K562 (cell line): ENCODE results near the gene GFOD2. TPM values are rescaled to one million over a fixed set of nuclear protein-coding genes. Genes with fewer than 3 reads are reported as not detected.
A peak's percentile ranks its signal among the peaks of the same experiment; 100 is the strongest.

Experiments
- ARID3B ChIP-seq: fragments of 250-450 bp; sonication (Bioruptor Pico); IDR thresholded peaks from 2 replicates; pipeline ENCODE4 v1.4.0; 2020; ENCODE audit warnings: borderline replicate concordance
- CBFB ChIP-seq: sonication (generic); formaldehyde crosslinking; IDR thresholded peaks from 2 replicates; pipeline ENCODE4 v1.4.0; 2020; ENCODE audit warnings: mild to moderate bottlenecking, missing genetic modification reagents
- ETS2 ChIP-seq: IDR thresholded peaks from 2 replicates; pipeline ENCODE4 v1.6.1; 2016; ENCODE audit warnings: borderline replicate concordance, missing genetic modification characterization, mild to moderate bottlenecking, moderate library complexity, missing compliant biosample characterization; ENCODE audit not compliant: poor library complexity, severe bottlenecking
- FOXA3 ChIP-seq, 2 experiments: fragments of 450-650 bp in 1 of 2; sonication (generic) in 1 of 2; formaldehyde crosslinking; IDR thresholded peaks in 1 of 2; conservative IDR thresholded peaks in 1 of 2; 2 replicates each; pipeline versions ENCODE4 v1.4.0 to v1.8.0; 2020 to 2022; ENCODE audit warnings: mild to moderate bottlenecking in 2 of 2, missing genetic modification reagents in 1 of 2
- FOXJ2 ChIP-seq: fragments of 200-800 bp; sonication (Bioruptor generic); IDR thresholded peaks from 2 replicates; pipeline ENCODE4 v1.6.1; 2016; ENCODE audit warnings: missing genetic modification characterization, missing compliant biosample characterization
- GTF2E2 ChIP-seq: fragments of 200-800 bp; sonication (Bioruptor generic); IDR thresholded peaks from 2 replicates; pipeline ENCODE4 v1.6.1; 2016; ENCODE audit warnings: missing genetic modification characterization, missing compliant biosample characterization
- HOMEZ ChIP-seq: fragments of 250-450 bp; sonication (Bioruptor Pico); IDR thresholded peaks from 2 replicates; pipeline ENCODE4 v1.4.0; 2020; ENCODE audit warnings: mild to moderate bottlenecking, moderate library complexity
- JUND ChIP-seq, 2 experiments: IDR thresholded peaks; 2 replicates in 1 of 2; 3 replicates in 1 of 2; pipeline ENCODE4 v1.6.1; 2011; ENCODE audit warnings: borderline replicate concordance in 2 of 2, low read depth in 2 of 2, low read length in 2 of 2, improper control_type of control experiment in 1 of 2, missing biosample characterization in 1 of 2, missing genetic modification characterization in 1 of 2, missing genetic modification reagents in 1 of 2
- KDM4B ChIP-seq, 2 experiments: fragments of 450-650 bp in 1 of 2; sonication (generic) in 1 of 2; IDR thresholded peaks; 2 replicates each; pipeline ENCODE4 v1.6.1; 2016 to 2017; ENCODE audit warnings: borderline replicate concordance in 2 of 2, antibody characterized with exemption in 1 of 2, low read depth in 1 of 2, mild to moderate bottlenecking in 1 of 2
- NFATC3 ChIP-seq: fragments of 450-650 bp; IDR thresholded peaks from 2 replicates; pipeline ENCODE4 v1.6.1; 2017; ENCODE audit warnings: mild to moderate bottlenecking
- NR0B1 ChIP-seq: fragments of 450-650 bp; IDR thresholded peaks from one replicate; pipeline ENCODE4 v1.6.1; 2018; ENCODE audit warnings: mild to moderate bottlenecking, moderate library complexity; ENCODE audit not compliant: partially characterized antibody
- PHB2 ChIP-seq: fragments of 450-650 bp; IDR thresholded peaks from 2 replicates; pipeline ENCODE4 v1.6.1; 2017; ENCODE audit warnings: low read depth
- RB1 ChIP-seq: fragments of 450-650 bp; IDR thresholded peaks from 2 replicates; pipeline ENCODE4 v1.6.1; 2017; ENCODE audit warnings: low read depth, mild to moderate bottlenecking
- SMAD4 ChIP-seq: fragments of 250-450 bp; sonication (Bioruptor Pico); conservative IDR thresholded peaks from 2 replicates; pipeline ENCODE4 v1.8.0; 2021; ENCODE audit warnings: inconsistent platforms, mild to moderate bottlenecking, moderate library complexity
- TRIM24 ChIP-seq, 2 experiments: fragments of 450-650 bp; IDR thresholded peaks; 2 replicates each; pipeline ENCODE4 v1.6.1; 2016
- ZC3H4 ChIP-seq: sonication (generic); formaldehyde crosslinking; IDR thresholded peaks from 2 replicates; pipeline ENCODE4 v1.9.0; 2021; ENCODE audit warnings: missing genetic modification reagents, borderline replicate concordance
- ZNF263 ChIP-seq: sonication (generic); formaldehyde crosslinking; IDR thresholded peaks from 2 replicates; pipeline ENCODE4 v1.8.0; 2022; ENCODE audit warnings: mild to moderate bottlenecking, missing genetic modification reagents, borderline replicate concordance
- ZNF561 ChIP-seq: fragments of 450-650 bp; formaldehyde crosslinking; conservative IDR thresholded peaks from 2 replicates; pipeline ENCODE4 v1.4.0; 2020; ENCODE audit warnings: mild to moderate bottlenecking, moderate library complexity
- ZNF77 ChIP-seq: fragments of 250-450 bp; sonication (Bioruptor Pico); IDR thresholded peaks from 2 replicates; pipeline ENCODE4 v1.5.0; 2020
- polyA plus RNA-seq, 8 experiments: library from polyadenylated mRNA; depleted of rRNA in 4 of 8; stranded (reverse) in 5 of 8; unstranded in 3 of 8; fragments of >200 nt; fragmentation: Nextera tagmentation in 2 of 8; fragmentation: Illumina TruSeq in 1 of 8; extraction: Ambion mirVana in 2 of 8; extraction: Trizol in 1 of 8; gene quantifications; 2 replicates each; pipeline versions ENCODE4 v1.2.1 to v1.2.3, GENCODE V29; 2011 to 2014; ENCODE audit warnings: inconsistent platforms in 1 of 8, missing spikeins in 1 of 8
- total RNA-seq, 7 experiments: library from RNA; depleted of rRNA in 6 of 7; stranded (reverse); fragments of >200 nt in 6 of 7; fragmentation: Illumina TruSeq in 2 of 7; extraction: Trizol in 2 of 7; gene quantifications; 2 replicates each; pipeline versions ENCODE4 v1.2.1 to v1.2.3, GENCODE V29; 2011 to 2021; ENCODE audit warnings: low replicate concordance in 1 of 7
- TF ChIP-seq, protein P1 (sequence below): fragments of 150-350 bp; IDR thresholded peaks from 2 replicates; pipeline ENCODE4 v1.6.1; 2014; ENCODE audit warnings: low read depth, mild to moderate bottlenecking, low read length, borderline replicate concordance

Gene GFOD2
- total and polyA plus RNA-seq, 9 of the 15 experiments (the other 6 are each of a cell fraction or from before 2014, with no cell fraction given): 1.9 to 15.8 (median 11.1) TPM

GRCh38 chr16:67666032-67666551, 53.0 kb downstream of the GFOD2 start (continued):
- no peak for TF ChIP-seq HOMEZ
- no peak for TF ChIP-seq FOXJ2 (tag)
- TF ChIP-seq KDM4B (IDR thresholded peaks at IDR 0.05; ENCODE audit: borderline replicate concordance in 2 of 2, low read depth in 1 of 2): 0 out of 4 replicates have a peak, but pooled peaks of 1 of the 2 experiments have one; percentile 12
- TF ChIP-seq ZNF263 (CRISPR knock-in tag): no peak
- no peak for TF ChIP-seq JUND (IDR thresholded peaks at IDR 0.05; ENCODE audit: borderline replicate concordance, low read depth, low read length)
- no peak for TF ChIP-seq JUND (tag; IDR thresholded peaks at IDR 0.05; ENCODE audit: borderline replicate concordance, low read depth, low read length)
- no peak for TF ChIP-seq GTF2E2 (tag)
- TF ChIP-seq SMAD4 (CRISPR knock-in tag): no peak
- no peak for TF ChIP-seq TRIM24 (IDR thresholded peaks at IDR 0.05)
- TF ChIP-seq, protein P1, sequence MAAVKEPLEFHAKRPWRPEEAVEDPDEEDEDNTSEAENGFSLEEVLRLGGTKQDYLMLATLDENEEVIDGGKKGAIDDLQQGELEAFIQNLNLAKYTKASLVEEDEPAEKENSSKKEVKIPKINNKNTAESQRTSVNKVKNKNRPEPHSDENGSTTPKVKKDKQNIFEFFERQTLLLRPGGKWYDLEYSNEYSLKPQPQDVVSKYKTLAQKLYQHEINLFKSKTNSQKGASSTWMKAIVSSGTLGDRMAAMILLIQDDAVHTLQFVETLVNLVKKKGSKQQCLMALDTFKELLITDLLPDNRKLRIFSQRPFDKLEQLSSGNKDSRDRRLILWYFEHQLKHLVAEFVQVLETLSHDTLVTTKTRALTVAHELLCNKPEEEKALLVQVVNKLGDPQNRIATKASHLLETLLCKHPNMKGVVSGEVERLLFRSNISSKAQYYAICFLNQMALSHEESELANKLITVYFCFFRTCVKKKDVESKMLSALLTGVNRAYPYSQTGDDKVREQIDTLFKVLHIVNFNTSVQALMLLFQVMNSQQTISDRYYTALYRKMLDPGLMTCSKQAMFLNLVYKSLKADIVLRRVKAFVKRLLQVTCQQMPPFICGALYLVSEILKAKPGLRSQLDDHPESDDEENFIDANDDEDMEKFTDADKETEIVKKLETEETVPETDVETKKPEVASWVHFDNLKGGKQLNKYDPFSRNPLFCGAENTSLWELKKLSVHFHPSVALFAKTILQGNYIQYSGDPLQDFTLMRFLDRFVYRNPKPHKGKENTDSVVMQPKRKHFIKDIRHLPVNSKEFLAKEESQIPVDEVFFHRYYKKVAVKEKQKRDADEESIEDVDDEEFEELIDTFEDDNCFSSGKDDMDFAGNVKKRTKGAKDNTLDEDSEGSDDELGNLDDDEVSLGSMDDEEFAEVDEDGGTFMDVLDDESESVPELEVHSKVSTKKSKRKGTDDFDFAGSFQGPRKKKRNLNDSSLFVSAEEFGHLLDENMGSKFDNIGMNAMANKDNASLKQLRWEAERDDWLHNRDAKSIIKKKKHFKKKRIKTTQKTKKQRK: no peak
- no peak for TF ChIP-seq ARID3B (CRISPR knock-in tag)
- TF ChIP-seq ZNF561: no peak
- no peak for TF ChIP-seq PHB2
- TF ChIP-seq ZC3H4 (CRISPR knock-in tag): no peak
- no peak for TF ChIP-seq NR0B1
- no peak for TF ChIP-seq ETS2 (tag)
- no peak for TF ChIP-seq NFATC3
- TF ChIP-seq CBFB (CRISPR knock-in tag): no peak
- no peak for TF ChIP-seq FOXA3 (CRISPR knock-in tag; conservative IDR thresholded peaks at IDR 0.05 in 1 of 2, IDR thresholded peaks at IDR 0.05 in 1 of 2)
- TF ChIP-seq RB1: no peak
- TF ChIP-seq ZNF77 (CRISPR knock-in tag): no peak
